Measurements from ENCODE around the gene SLC22A7. TPM values are rescaled to one million over a fixed set of nuclear protein-coding genes. Genes with fewer than 3 reads are reported as not detected.

Gene SLC22A7
- total RNA-seq, 1 experiment from 2014 or later: not detected

DNA sequence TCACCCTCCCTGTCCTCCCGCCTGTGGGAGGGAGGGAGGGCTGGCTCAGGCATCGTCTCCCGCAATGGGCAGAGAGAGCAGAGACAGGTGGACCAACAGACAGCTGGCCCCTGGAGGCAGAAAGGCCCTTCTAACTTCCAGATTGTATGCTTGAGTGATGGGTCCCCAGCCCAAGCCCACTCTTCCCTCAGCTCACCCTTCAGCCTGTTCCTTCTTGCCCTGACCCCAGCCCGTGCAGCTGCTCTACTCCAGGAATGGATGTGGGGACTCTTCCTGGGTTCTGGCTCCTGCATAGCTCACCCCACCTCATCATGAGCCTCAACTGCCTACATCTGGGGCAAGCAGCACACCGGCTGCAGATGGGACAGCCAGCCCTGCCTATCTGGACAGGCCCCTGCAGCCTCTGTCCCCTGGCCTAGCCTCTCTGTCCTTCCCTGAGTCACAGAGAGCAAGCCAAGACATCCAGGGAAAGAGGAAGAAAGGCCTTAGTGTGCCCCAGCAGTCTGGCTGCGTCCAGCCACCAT is 11.5 kb upstream of the SLC22A7 start:
- POLR2A ChIA-PET (ENCODE audit: unreplicated experiment): no interaction called here
- DNase-seq (no peak), ATAC-seq (no peak)
- BruUV-seq (replicated peaks): no TSS peak
- H3K4me3 ChIP-seq (ENCODE audit: low read length): no peak overlapping the region
- TF ChIP-seq EZH2phosphoT487 (IDR thresholded peaks at IDR 0.05; ENCODE audit: borderline replicate concordance, low read length) (no peak), EZH2 (IDR thresholded peaks at IDR 0.05; ENCODE audit: low read length, unreplicated experiment) (no peak)
- TF ChIP-seq, protein P1, sequence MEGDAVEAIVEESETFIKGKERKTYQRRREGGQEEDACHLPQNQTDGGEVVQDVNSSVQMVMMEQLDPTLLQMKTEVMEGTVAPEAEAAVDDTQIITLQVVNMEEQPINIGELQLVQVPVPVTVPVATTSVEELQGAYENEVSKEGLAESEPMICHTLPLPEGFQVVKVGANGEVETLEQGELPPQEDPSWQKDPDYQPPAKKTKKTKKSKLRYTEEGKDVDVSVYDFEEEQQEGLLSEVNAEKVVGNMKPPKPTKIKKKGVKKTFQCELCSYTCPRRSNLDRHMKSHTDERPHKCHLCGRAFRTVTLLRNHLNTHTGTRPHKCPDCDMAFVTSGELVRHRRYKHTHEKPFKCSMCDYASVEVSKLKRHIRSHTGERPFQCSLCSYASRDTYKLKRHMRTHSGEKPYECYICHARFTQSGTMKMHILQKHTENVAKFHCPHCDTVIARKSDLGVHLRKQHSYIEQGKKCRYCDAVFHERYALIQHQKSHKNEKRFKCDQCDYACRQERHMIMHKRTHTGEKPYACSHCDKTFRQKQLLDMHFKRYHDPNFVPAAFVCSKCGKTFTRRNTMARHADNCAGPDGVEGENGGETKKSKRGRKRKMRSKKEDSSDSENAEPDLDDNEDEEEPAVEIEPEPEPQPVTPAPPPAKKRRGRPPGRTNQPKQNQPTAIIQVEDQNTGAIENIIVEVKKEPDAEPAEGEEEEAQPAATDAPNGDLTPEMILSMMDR (conservative IDR thresholded peaks at IDR 0.05; ENCODE audit: low read depth, low read length): no peak
- no peak overlapping the region for H2AFZ ChIP-seq (ENCODE audit: low read length)
- H3K9me3 ChIP-seq (ENCODE audit: low read length): no peaks in the 10 kb centered on the region
- peaks cover 4% of the 10 kb centered on the region; the same call in 1 of the 2 replicates for H3K4me1 ChIP-seq (ENCODE audit: insufficient read depth, low read length)
- no peaks in the 10 kb centered on the region for H3K36me3 ChIP-seq (ENCODE audit: low read depth, low read length)
- H3K9me2 ChIP-seq (replicated peaks; ENCODE audit: low read length): no peaks in the 10 kb centered on the region
- H3F3A ChIP-seq (ENCODE audit: low read length, unreplicated experiment): no peaks in the 10 kb centered on the region
- intact Hi-C loops (cut with micrococcal nuclease): no loop called here
- no peak overlapping the region for H3K27ac ChIP-seq (ENCODE audit: low read length)
- H4K20me1 ChIP-seq (ENCODE audit: low read length): no peaks in the 10 kb centered on the region
- no peak overlapping the region for H3K9ac ChIP-seq (ENCODE audit: low read length)
- CTCF ChIA-PET: no interaction called here
- H3K27me3 ChIP-seq (ENCODE audit: low read length): peaks cover 8% of the 10 kb centered on the region; the same call in 1 of the 2 replicates
- H3K79me2 ChIP-seq (ENCODE audit: low read length): no peaks in the 10 kb centered on the region
- H3K4me2 ChIP-seq (ENCODE audit: low read length): no peak overlapping the region

DNA sequence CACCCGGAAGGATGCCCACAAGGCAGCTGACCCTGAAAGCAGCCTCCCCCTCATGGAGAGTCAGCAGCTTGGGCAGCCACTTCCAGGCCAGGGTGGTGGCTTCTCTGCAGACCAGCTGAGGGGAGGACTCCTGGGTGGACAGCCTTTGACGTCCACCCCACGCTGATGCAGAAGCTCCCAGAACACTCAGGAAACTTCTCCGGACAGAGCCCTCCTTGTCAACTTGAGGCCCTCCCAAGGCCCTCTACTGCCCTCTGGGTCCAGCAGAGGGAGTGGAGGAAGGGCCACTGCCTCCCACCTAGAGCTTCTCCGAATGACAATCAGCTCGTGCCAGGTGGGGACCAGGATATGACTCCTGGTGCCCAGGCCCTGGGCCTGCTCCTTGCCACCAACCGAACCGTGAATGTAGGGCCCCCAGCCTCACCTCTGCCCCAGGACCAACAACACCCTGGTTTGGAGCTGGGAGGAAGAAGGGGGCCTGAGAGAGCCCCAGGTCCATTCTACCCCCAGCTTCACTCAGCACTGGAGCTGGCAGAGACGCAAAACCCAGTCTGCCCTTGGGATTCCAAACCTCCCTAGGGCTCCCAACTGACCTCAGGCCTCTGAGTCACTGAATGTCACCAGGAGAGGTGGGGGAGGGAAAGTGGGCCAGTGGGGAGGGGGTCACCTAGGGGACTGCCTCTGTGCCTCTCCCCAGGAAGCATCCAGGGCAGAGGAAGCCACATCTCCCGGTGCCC is 10.9 kb upstream of the SLC22A7 start:
- Histone ChIP-seq H3F3A (ENCODE audit: low read length, unreplicated experiment) (no peaks in the 10 kb centered on the region), H3K4me1 (ENCODE audit: insufficient read depth, low read length) (peaks cover 4% of the 10 kb centered on the region; the same call in 1 of the 2 replicates), H3K9me2 (replicated peaks; ENCODE audit: low read length) (no peaks in the 10 kb centered on the region), H3K4me3 (ENCODE audit: low read length) (no peak overlapping the region), H3K79me2 (ENCODE audit: low read length) (no peaks in the 10 kb centered on the region), H3K4me2 (ENCODE audit: low read length) (no peak overlapping the region), H3K9ac (ENCODE audit: low read length) (no peak overlapping the region), H3K27me3 (ENCODE audit: low read length) (peaks cover 8% of the 10 kb centered on the region; the same call in 1 of the 2 replicates), H4K20me1 (ENCODE audit: low read length) (no peaks in the 10 kb centered on the region), H3K9me3 (ENCODE audit: low read length) (no peaks in the 10 kb centered on the region), H2AFZ (ENCODE audit: low read length) (no peak overlapping the region), H3K36me3 (ENCODE audit: low read depth, low read length) (no peaks in the 10 kb centered on the region), H3K27ac (ENCODE audit: low read length) (no peak overlapping the region)
- no TSS peak for BruUV-seq (replicated peaks)
- TF ChIP-seq EZH2phosphoT487 (IDR thresholded peaks at IDR 0.05; ENCODE audit: borderline replicate concordance, low read length): no peak
- TF ChIP-seq, protein P1 (conservative IDR thresholded peaks at IDR 0.05; ENCODE audit: low read depth, low read length): 0 out of 2 replicates have a peak, but pooled peaks have one; percentile 12
- intact Hi-C loops (cut with micrococcal nuclease): no loop called here
- POLR2A ChIA-PET (ENCODE audit: unreplicated experiment): no interaction called here
- ATAC-seq (no peak), DNase-seq (no peak)
- CTCF ChIA-PET: no interaction called here
